Liver (tissue), 9 donors: ENCODE results near the gene SAA1. TPM values are rescaled to one million over a fixed set of nuclear protein-coding genes. Genes with fewer than 3 reads are reported as not detected.

Experiments
- DNase-seq: peaks from one replicate; pipeline ENCODE4 v3.0.0-alpha.2; 2017; ENCODE audit warnings: low spot score
- H3K27ac ChIP-seq, 2 donors: one replicate each; pipeline ENCODE4 v1.7.0; 2013; ENCODE audit warnings: inconsistent platforms in 2 of 2, low read length in 2 of 2, control low read depth in 1 of 2, low read depth in 1 of 2, mild to moderate bottlenecking in 1 of 2
- H3K27me3 ChIP-seq, 4 donors: one replicate each; pipeline versions ENCODE4 v1.6.1 to v1.7.0; 2013; ENCODE audit warnings: low read length in 3 of 4, inconsistent platforms in 1 of 4, mild to moderate bottlenecking in 1 of 4, moderate library complexity in 1 of 4; ENCODE audit not compliant: control insufficient read depth in 4 of 4, insufficient read depth in 4 of 4
- H3K36me3 ChIP-seq, 4 donors: one replicate each; pipeline versions ENCODE4 v1.6.1 to v1.7.0; 2013; ENCODE audit warnings: low read length in 3 of 4, mild to moderate bottlenecking in 3 of 4, low read depth in 1 of 4, moderate library complexity in 1 of 4; ENCODE audit not compliant: control insufficient read depth in 4 of 4, insufficient read depth in 3 of 4
- H3K4me1 ChIP-seq, 4 donors: one replicate each; pipeline versions ENCODE4 v1.6.1 to v1.7.0; 2013; ENCODE audit warnings: low read length in 3 of 4, mild to moderate bottlenecking in 3 of 4, moderate library complexity in 1 of 4; ENCODE audit not compliant: control insufficient read depth in 4 of 4, insufficient read depth in 4 of 4
- H3K4me3 ChIP-seq, 3 donors: one replicate each; pipeline versions ENCODE4 v1.6.1 to v1.7.0; 2013; ENCODE audit warnings: low read length in 3 of 3, control low read depth in 1 of 3, low read depth in 1 of 3, mild to moderate bottlenecking in 1 of 3
- H3K9ac ChIP-seq, 2 donors: one replicate each; pipeline ENCODE4 v1.7.0; 2013; ENCODE audit warnings: low read length in 2 of 2, mild to moderate bottlenecking in 2 of 2, moderate library complexity in 2 of 2, control low read depth in 1 of 2, low read depth in 1 of 2
- H3K9me3 ChIP-seq, 4 donors: one replicate each; pipeline versions ENCODE4 v1.6.1 to v1.7.0; 2013; ENCODE audit warnings: low read length in 3 of 4; ENCODE audit not compliant: control insufficient read depth in 4 of 4
- ATF3 ChIP-seq: IDR thresholded peaks from 2 replicates; pipeline ENCODE4 v1.6.1; 2016; ENCODE audit warnings: antibody characterized with exemption
- CTCF ChIP-seq: fragments of 150-350 bp; IDR thresholded peaks from 2 replicates; pipeline ENCODE4 v1.5.1; 2017; ENCODE audit warnings: improper control_type of control experiment, low read depth, low read length; ENCODE audit not compliant: missing input control
- EGR1 ChIP-seq, 2 donors: IDR thresholded peaks; 2 replicates each; pipeline ENCODE4 v1.6.1; 2016 to 2018; ENCODE audit warnings: antibody characterized with exemption in 2 of 2, low read depth in 2 of 2
- FOXA2 ChIP-seq: IDR thresholded peaks from 2 replicates; pipeline ENCODE4 v1.6.1; 2016; ENCODE audit warnings: antibody characterized with exemption
- GABPA ChIP-seq, 2 donors: IDR thresholded peaks in 1 of 2; conservative IDR thresholded peaks in 1 of 2; 2 replicates each; pipeline ENCODE4 v1.6.1; 2016; ENCODE audit warnings: antibody characterized with exemption in 2 of 2, mild to moderate bottlenecking in 1 of 2, moderate library complexity in 1 of 2
- HNF4A ChIP-seq, 2 donors: conservative IDR thresholded peaks; 2 replicates each; pipeline ENCODE4 v1.6.1; 2016; ENCODE audit warnings: antibody characterized with exemption in 2 of 2, mild to moderate bottlenecking in 2 of 2
- HNF4G ChIP-seq: IDR thresholded peaks from 2 replicates; pipeline ENCODE4 v1.6.1; 2016; ENCODE audit warnings: antibody characterized with exemption
- JUND ChIP-seq, 2 donors: IDR thresholded peaks; 2 replicates each; pipeline ENCODE4 v1.6.1; 2016; ENCODE audit warnings: antibody characterized with exemption in 2 of 2
- RAD21 ChIP-seq, 2 donors: IDR thresholded peaks; 2 replicates each; pipeline ENCODE4 v1.6.1; 2016; ENCODE audit warnings: antibody characterized with exemption in 2 of 2, mild to moderate bottlenecking in 2 of 2
- RXRA ChIP-seq, 2 donors: IDR thresholded peaks; 2 replicates each; pipeline ENCODE4 v1.6.1; 2017 to 2018; ENCODE audit warnings: antibody characterized with exemption in 2 of 2, mild to moderate bottlenecking in 1 of 2
- SP1 ChIP-seq: IDR thresholded peaks from 2 replicates; pipeline ENCODE4 v1.6.1; 2018; ENCODE audit warnings: antibody characterized with exemption, mild to moderate bottlenecking
- TAF1 ChIP-seq: conservative IDR thresholded peaks from 2 replicates; pipeline ENCODE4 v1.6.1; 2016; ENCODE audit warnings: antibody characterized with exemption, mild to moderate bottlenecking
- WGBS: extraction: QIAGEN DNeasy Blood & Tissue Kit; methylation state at CpG from one replicate; pipeline ENCODE4 v1.1.7; 2013; 5-methylcytosine and 5-hydroxymethylcytosine counted together
- polyA plus RNA-seq, 2 donors: library from polyadenylated mRNA; stranded (reverse) in 1 of 2; unstranded in 1 of 2; fragments of 200-250 nt in 1 of 2; fragments of >200 nt in 1 of 2; fragmentation: Nextera tagmentation in 1 of 2; extraction: Ambion mirVana in 1 of 2; gene quantifications; one replicate each; pipeline versions ENCODE4 v1.2.1 to v1.2.3, GENCODE V29; 2013 to 2015
- total RNA-seq, 2 donors: library from RNA; depleted of rRNA; stranded (reverse); fragments of >200 nt; gene quantifications; one replicate each; pipeline ENCODE4 v1.2.3, GENCODE V29; 2014
- TF ChIP-seq, protein P1 (sequence below): IDR thresholded peaks from 2 replicates; pipeline ENCODE4 v1.6.1; 2016; ENCODE audit warnings: antibody characterized with exemption, mild to moderate bottlenecking
- donor health status: healthy.
- donor health status: healthy.
- donor health status: healthy.
- donor health status: healthy.
- donor health status: healthy.

Gene SAA1
- total and polyA plus RNA-seq, 4 donors: 20.4 to 33,277 (median 21,062) TPM

GRCh38 chr11:18253233-18253632 is 12.8 kb upstream of the SAA1 start:
- H3K27ac ChIP-seq: no peak overlapping the region
- H3K4me3 ChIP-seq: no peak overlapping the region
- no peak for TF ChIP-seq CTCF
- TF ChIP-seq JUND (IDR thresholded peaks at IDR 0.05): no peak
- no peak for TF ChIP-seq FOXA2
- TF ChIP-seq, protein P1, sequence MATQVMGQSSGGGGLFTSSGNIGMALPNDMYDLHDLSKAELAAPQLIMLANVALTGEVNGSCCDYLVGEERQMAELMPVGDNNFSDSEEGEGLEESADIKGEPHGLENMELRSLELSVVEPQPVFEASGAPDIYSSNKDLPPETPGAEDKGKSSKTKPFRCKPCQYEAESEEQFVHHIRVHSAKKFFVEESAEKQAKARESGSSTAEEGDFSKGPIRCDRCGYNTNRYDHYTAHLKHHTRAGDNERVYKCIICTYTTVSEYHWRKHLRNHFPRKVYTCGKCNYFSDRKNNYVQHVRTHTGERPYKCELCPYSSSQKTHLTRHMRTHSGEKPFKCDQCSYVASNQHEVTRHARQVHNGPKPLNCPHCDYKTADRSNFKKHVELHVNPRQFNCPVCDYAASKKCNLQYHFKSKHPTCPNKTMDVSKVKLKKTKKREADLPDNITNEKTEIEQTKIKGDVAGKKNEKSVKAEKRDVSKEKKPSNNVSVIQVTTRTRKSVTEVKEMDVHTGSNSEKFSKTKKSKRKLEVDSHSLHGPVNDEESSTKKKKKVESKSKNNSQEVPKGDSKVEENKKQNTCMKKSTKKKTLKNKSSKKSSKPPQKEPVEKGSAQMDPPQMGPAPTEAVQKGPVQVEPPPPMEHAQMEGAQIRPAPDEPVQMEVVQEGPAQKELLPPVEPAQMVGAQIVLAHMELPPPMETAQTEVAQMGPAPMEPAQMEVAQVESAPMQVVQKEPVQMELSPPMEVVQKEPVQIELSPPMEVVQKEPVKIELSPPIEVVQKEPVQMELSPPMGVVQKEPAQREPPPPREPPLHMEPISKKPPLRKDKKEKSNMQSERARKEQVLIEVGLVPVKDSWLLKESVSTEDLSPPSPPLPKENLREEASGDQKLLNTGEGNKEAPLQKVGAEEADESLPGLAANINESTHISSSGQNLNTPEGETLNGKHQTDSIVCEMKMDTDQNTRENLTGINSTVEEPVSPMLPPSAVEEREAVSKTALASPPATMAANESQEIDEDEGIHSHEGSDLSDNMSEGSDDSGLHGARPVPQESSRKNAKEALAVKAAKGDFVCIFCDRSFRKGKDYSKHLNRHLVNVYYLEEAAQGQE: no peak
- TF ChIP-seq HNF4G: no peak
- no peak for TF ChIP-seq EGR1 (IDR thresholded peaks at IDR 0.05; ENCODE audit: low read depth in 2 of 2)
- no peak for TF ChIP-seq RXRA (IDR thresholded peaks at IDR 0.05)
- no peaks in the 10 kb centered on the region for H3K27me3 ChIP-seq
- peaks cover 0 to 12% (median 7%) of the 10 kb centered on the region in 4 donors for H3K4me1 ChIP-seq
- WGBS: 91% methylated on average over 3 of the region's 3 CpGs
- no peak overlapping the region for H3K9ac ChIP-seq
- H3K9me3 ChIP-seq: no peaks in the 10 kb centered on the region
- H3K36me3 ChIP-seq: no peaks in the 10 kb centered on the region
- no peak for DNase-seq

GRCh38 chr11:18253778-18254338 is 12.2 kb upstream of the SAA1 start:
- no peak overlapping the region for H3K4me3 ChIP-seq
- no peak for TF ChIP-seq CTCF
- TF ChIP-seq GABPA (IDR thresholded peaks at IDR 0.05 in 1 of 2, conservative IDR thresholded peaks at IDR 0.05 in 1 of 2): no peak
- no peak for TF ChIP-seq HNF4A (conservative IDR thresholded peaks at IDR 0.05)
- TF ChIP-seq FOXA2: no peak
- TF ChIP-seq SP1: no peak
- no peak for TF ChIP-seq RXRA (IDR thresholded peaks at IDR 0.05)
- no peak for TF ChIP-seq TAF1
- no peak for TF ChIP-seq HNF4G
- no peak for TF ChIP-seq ATF3
- no peak for TF ChIP-seq JUND (IDR thresholded peaks at IDR 0.05)
- TF ChIP-seq RAD21 (IDR thresholded peaks at IDR 0.05): no peak
- TF ChIP-seq, protein P1: no peak
- H3K27me3 ChIP-seq: no peaks in the 10 kb centered on the region
- 91% methylated on average over 11 of the region's 11 CpGs for WGBS
- peaks cover 2 to 14% (median 8%) of the 10 kb centered on the region in 4 donors for H3K4me1 ChIP-seq
- no peak for DNase-seq
- no peaks in the 10 kb centered on the region for H3K9me3 ChIP-seq
- H3K36me3 ChIP-seq: no peaks in the 10 kb centered on the region
- no peak overlapping the region for H3K27ac ChIP-seq
- no peak overlapping the region for H3K9ac ChIP-seq
